H9 (cell line): ENCODE data around the gene SERPIND1. TPM values are rescaled to one million over a fixed set of nuclear protein-coding genes. Genes with fewer than 3 reads are reported as not detected.

Experiments
- DNase-seq: peaks from one replicate; pipeline ENCODE4 v3.0.0-alpha.2; 2017
- H2AFZ ChIP-seq: one replicate; pipeline ENCODE4 v1.6.1; 2013; ENCODE audit warnings: mild to moderate bottlenecking, low read length, control low read depth, moderate library complexity
- H2AK5ac ChIP-seq: 2 replicates; pipeline ENCODE4 v1.6.1; 2013; ENCODE audit warnings: low read length, control low read depth, mixed read lengths; ENCODE audit not compliant: insufficient read length
- H2BK120ac ChIP-seq: one replicate; pipeline ENCODE4 v1.6.1; 2013; ENCODE audit warnings: low read depth, mild to moderate bottlenecking, low read length, control low read depth, inconsistent platforms; ENCODE audit not compliant: poor library complexity, severe bottlenecking
- H2BK12ac ChIP-seq: 2 replicates; pipeline ENCODE4 v1.6.1; 2013; ENCODE audit warnings: low read length, control low read depth, mixed read lengths, low read depth; ENCODE audit not compliant: insufficient read length
- H2BK15ac ChIP-seq: 2 replicates; pipeline ENCODE4 v1.6.1; 2013; ENCODE audit warnings: low read depth, low read length, control low read depth
- H2BK20ac ChIP-seq: one replicate; pipeline ENCODE4 v1.6.1; 2013; ENCODE audit warnings: low read depth, mild to moderate bottlenecking, low read length, control low read depth, inconsistent platforms; ENCODE audit not compliant: poor library complexity, severe bottlenecking
- H2BK5ac ChIP-seq: 2 replicates; pipeline ENCODE4 v1.6.1; 2013; ENCODE audit warnings: low read length, control low read depth, mixed read lengths; ENCODE audit not compliant: insufficient read length
- H3K14ac ChIP-seq: 2 replicates; pipeline ENCODE4 v1.6.1; 2013; ENCODE audit warnings: low read length, control low read depth; ENCODE audit not compliant: insufficient read depth
- H3K18ac ChIP-seq: 2 replicates; pipeline ENCODE4 v1.6.1; 2013; ENCODE audit warnings: low read depth, mild to moderate bottlenecking, mixed read lengths, low read length, control low read depth; ENCODE audit not compliant: insufficient read length
- H3K23ac ChIP-seq: 2 replicates; pipeline ENCODE4 v1.6.1; 2013; ENCODE audit warnings: low read length, control low read depth, mixed read lengths, low read depth; ENCODE audit not compliant: insufficient read length
- H3K23me2 ChIP-seq: 2 replicates; pipeline ENCODE4 v1.6.1; 2013; ENCODE audit warnings: low read depth, mild to moderate bottlenecking, mixed read lengths, low read length, control low read depth; ENCODE audit not compliant: insufficient read length, poor library complexity, severe bottlenecking
- H3K27ac ChIP-seq: 2 replicates; pipeline ENCODE4 v1.5.1; 2013; ENCODE audit warnings: low read length, control low read depth, mixed read lengths, low read depth; ENCODE audit not compliant: insufficient read length
- H3K27me3 ChIP-seq: 2 replicates; pipeline ENCODE4 v1.6.1; 2013; ENCODE audit warnings: low read length, control low read depth, inconsistent platforms; ENCODE audit not compliant: insufficient read depth
- H3K4ac ChIP-seq: 2 replicates; pipeline ENCODE4 v1.6.1; 2013; ENCODE audit warnings: low read depth, mild to moderate bottlenecking, control low read depth, inconsistent platforms, low read length, moderate library complexity
- H3K4me1 ChIP-seq: 2 replicates; pipeline ENCODE4 v1.6.1; 2013; ENCODE audit warnings: low read length, control low read depth, inconsistent platforms; ENCODE audit not compliant: insufficient read depth
- H3K4me2 ChIP-seq: 2 replicates; pipeline ENCODE4 v1.6.1; 2013; ENCODE audit warnings: low read length, control low read depth, mixed read lengths; ENCODE audit not compliant: insufficient read length, insufficient read depth
- H3K56ac ChIP-seq: 2 replicates; pipeline ENCODE4 v1.6.1; 2013; ENCODE audit warnings: low read depth, mild to moderate bottlenecking, mixed read lengths, low read length, control low read depth; ENCODE audit not compliant: insufficient read length
- H3K79me1 ChIP-seq: 2 replicates; pipeline ENCODE4 v1.6.1; 2013; ENCODE audit warnings: low read depth, mild to moderate bottlenecking, moderate library complexity, low read length, control low read depth, inconsistent platforms; ENCODE audit not compliant: insufficient read depth, poor library complexity, severe bottlenecking
- H3K79me2 ChIP-seq: 2 replicates; pipeline ENCODE4 v1.6.1; 2013; ENCODE audit warnings: low read length, control low read depth, inconsistent platforms; ENCODE audit not compliant: insufficient read depth
- H3K9ac ChIP-seq: 2 replicates; pipeline ENCODE4 v1.6.1; 2013; ENCODE audit warnings: low read length, control low read depth, mixed read lengths; ENCODE audit not compliant: insufficient read length; ENCODE audit errors: extremely low read depth
- H3K9me3 ChIP-seq: one replicate; pipeline ENCODE4 v1.6.1; 2013; ENCODE audit warnings: low read depth, low read length, inconsistent platforms; ENCODE audit not compliant: control insufficient read depth
- H3T11ph ChIP-seq: one replicate; pipeline ENCODE4 v1.6.1; 2013; ENCODE audit warnings: mild to moderate bottlenecking, low read length, control low read depth, inconsistent platforms
- H4K20me1 ChIP-seq: one replicate; pipeline ENCODE4 v1.6.1; 2013; ENCODE audit not compliant: control insufficient read depth, insufficient read length, insufficient read depth
- H4K5ac ChIP-seq: 2 replicates; pipeline ENCODE4 v1.6.1; 2013; ENCODE audit warnings: low read depth, mild to moderate bottlenecking, mixed read lengths, low read length, control low read depth; ENCODE audit not compliant: insufficient read length
- H4K8ac ChIP-seq: replicated peaks from 2 replicates; pipeline ENCODE4 v1.6.1; 2013; ENCODE audit warnings: low read length, control low read depth, mixed read lengths, low read depth; ENCODE audit not compliant: insufficient read length
- H4K91ac ChIP-seq: 2 replicates; pipeline ENCODE4 v1.6.1; 2013; ENCODE audit warnings: low read depth, mild to moderate bottlenecking, moderate library complexity, mixed read lengths, low read length, control low read depth; ENCODE audit not compliant: insufficient read length
- H3K27ac Mint-ChIP-seq, 3 experiments: 2 replicates in 2 of 3; 3 replicates in 1 of 3; pipeline ENCODE4 v1.8.0; 2020 to 2021; ENCODE audit warnings: mixed read lengths in 3 of 3, mild to moderate bottlenecking in 1 of 3, moderate library complexity in 1 of 3
- H3K27me3 Mint-ChIP-seq: 2 replicates; pipeline ENCODE4 v1.8.0; 2021; ENCODE audit warnings: low read depth, mild to moderate bottlenecking, moderate library complexity, mixed read lengths
- H3K36me3 Mint-ChIP-seq, 3 experiments: 2 replicates in 2 of 3; 3 replicates in 1 of 3; pipeline ENCODE4 v1.8.0; 2020 to 2021; ENCODE audit warnings: low read depth in 3 of 3, mixed read lengths in 3 of 3; ENCODE audit not compliant: insufficient read depth in 1 of 3
- H3K4me1 Mint-ChIP-seq, 2 experiments: 2 replicates each; pipeline ENCODE4 v1.8.0; 2020; ENCODE audit warnings: mixed read lengths in 2 of 2
- H3K4me3 Mint-ChIP-seq, 2 experiments: 2 replicates in 1 of 2; 3 replicates in 1 of 2; pipeline ENCODE4 v1.8.0; 2020 to 2021; ENCODE audit warnings: mild to moderate bottlenecking in 2 of 2, mixed read lengths in 2 of 2, moderate library complexity in 1 of 2
- H3K9me3 Mint-ChIP-seq, 2 experiments: 2 replicates in 1 of 2; 3 replicates in 1 of 2; pipeline ENCODE4 v1.8.0; 2020; ENCODE audit warnings: mild to moderate bottlenecking in 2 of 2, mixed read lengths in 2 of 2, moderate library complexity in 1 of 2
- CTCF ChIP-seq: fragments of 200-600 bp; sonication (generic); conservative IDR thresholded peaks from 3 replicates; pipeline ENCODE4 v1.8.0; 2021; ENCODE audit warnings: antibody characterized with exemption, mild to moderate bottlenecking
- WGBS: extraction: QIAGEN DNeasy Blood & Tissue Kit; methylation state at CpG from one replicate; pipeline ENCODE4 v1.1.7; 2013; ENCODE audit warnings: missing lambda C conversion rate, low lambda C conversion rate, mixed read lengths; ENCODE audit not compliant: insufficient read length; ENCODE audit errors: extremely low coverage; 5-methylcytosine and 5-hydroxymethylcytosine counted together
- total RNA-seq: library from RNA; stranded (reverse); gene quantifications from 2 replicates; pipeline ENCODE4 v1.2.1, GENCODE V29; 2021

Gene SERPIND1
- total RNA-seq, 1 experiment from 2014 or later, result not detected

- no peak overlapping the region for H3K4me3 Mint-ChIP-seq
- DNase-seq, result no peak
- no peak overlapping the region for H4K5ac ChIP-seq
- H3K27me3 ChIP-seq, result no peaks in the 10 kb centered on the region
- H2BK5ac ChIP-seq, result no peak overlapping the region
- H3K56ac ChIP-seq, result no peak overlapping the region
- no peak overlapping the region for H3K23ac ChIP-seq
- no peak overlapping the region for H3K18ac ChIP-seq
- no peak overlapping the region for H3K27ac ChIP-seq
- no peak overlapping the region for H3K4ac ChIP-seq
- H3K79me2 ChIP-seq, result no peaks in the 10 kb centered on the region
- H4K91ac ChIP-seq, result no peak overlapping the region
- peaks cover 0 to 16% (median 3%) of the 10 kb centered on the region in 3 experiments; a peak in 3 of 7 replicates for H3K36me3 Mint-ChIP-seq
- H3K9me3 ChIP-seq, result no peaks in the 10 kb centered on the region
- H3K27me3 Mint-ChIP-seq, result no peaks in the 10 kb centered on the region
- H3K23me2 ChIP-seq, result no peaks in the 10 kb centered on the region
- no peak overlapping the region for H3K4me2 ChIP-seq
- H2BK15ac ChIP-seq, result no peak overlapping the region
- no peak overlapping the region for H4K8ac ChIP-seq
- H3K79me1 ChIP-seq, result no peaks in the 10 kb centered on the region
- peak overlapping the region in 1 of 3 experiments; percentile 24; a peak in 1 of 7 replicates for H3K27ac Mint-ChIP-seq
- WGBS, result no CpG with 5 or more reads among the region's 4 CpGs
- no peak overlapping the region for H2AFZ ChIP-seq
- no peak overlapping the region for H2BK12ac ChIP-seq
- no peaks in the 10 kb centered on the region for H4K20me1 ChIP-seq
- H3T11ph ChIP-seq, result no peak overlapping the region
- H3K4me1 Mint-ChIP-seq, result peaks cover 11 to 16% of the 10 kb centered on the region in 2 experiments
- no peaks in the 10 kb centered on the region; the same call in none of the 2 replicates for H3K4me1 ChIP-seq
- H2BK20ac ChIP-seq, result no peak overlapping the region
- no peak overlapping the region for H3K14ac ChIP-seq
- H3K9me3 Mint-ChIP-seq, result no peaks in the 10 kb centered on the region
- H2BK120ac ChIP-seq, result no peak overlapping the region
- H2AK5ac ChIP-seq, result no peak overlapping the region
- H3K9ac ChIP-seq, result no peak overlapping the region
- no peak for TF ChIP-seq CTCF
These were observed 14.1 kb downstream of the SERPIND1 start for GRCh38 chr22:20787746-20788626.
